Skin of body (tissue), 3 donors: ENCODE data around the gene SOX30. TPM values are rescaled to one million over a fixed set of nuclear protein-coding genes. Genes with fewer than 3 reads are reported as not detected.

ENCODE experiments used
- DNase-seq: peaks from one replicate; lab custom pipeline; 2025; lab: John Stamatoyannopoulos, UW
- small RNA-seq: library from RNA; depleted of rRNA; stranded (forward); fragments of <200 nt; gene quantifications from one replicate; pipeline ENCODE3, GENCODE V24; 2014; ENCODE audit warnings: low replicate concordance
- total RNA-seq: library from RNA; depleted of rRNA; stranded (reverse); fragments of >200 nt; gene quantifications from one replicate; pipeline ENCODE4 v1.2.3, GENCODE V29; 2014

Gene SOX30
- total RNA-seq, 1 donor from 2014 or later = 0.10 TPM

DNA sequence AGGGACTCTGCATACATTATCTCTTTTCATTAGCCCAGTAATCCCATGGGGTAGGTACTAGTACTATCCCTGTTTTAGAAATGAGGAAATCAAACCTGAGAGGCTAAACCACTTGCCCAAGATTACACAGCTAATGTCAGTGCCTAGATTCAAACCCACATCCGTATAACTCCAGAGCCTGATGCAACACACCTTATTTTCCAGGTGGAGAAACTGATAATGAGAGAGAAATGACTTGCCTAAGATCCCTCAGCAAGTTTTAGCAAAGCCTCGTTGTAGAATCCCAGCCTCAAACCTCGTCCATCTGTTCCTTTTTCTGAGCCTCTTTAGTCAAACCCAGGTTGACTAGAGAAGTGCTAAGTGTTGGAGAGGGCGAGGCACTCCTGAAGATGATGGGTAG lies 75.6 kb downstream of the SOX30 start:
- no peak for DNase-seq

Small RNAs within 50 kb of the gene (small RNA-seq; reads per million reads assigned to genes)
- gene RNU6-390P = not detected

Other genes with a start within 250 kb of the SOX30 start
- gene NIPAL4, start 192.2 kb downstream of the SOX30 start, total RNA-seq = 11.9 TPM
- gene ADAM19, start 76.7 kb downstream of the SOX30 start, total RNA-seq = 5.9 TPM
- not detected for gene C5orf52, start 19.1 kb upstream of the SOX30 start, total RNA-seq
- 17.6 TPM for gene THG1L, start 79.0 kb upstream of the SOX30 start, total RNA-seq
- gene LSM11, start 91.3 kb upstream of the SOX30 start, total RNA-seq = 4.5 TPM
- 97.0 TPM for gene CLINT1, start 206.7 kb upstream of the SOX30 start, total RNA-seq